ENCODE results near the gene ANKRD13D. TPM values are rescaled to one million over a fixed set of nuclear protein-coding genes. Genes with fewer than 3 reads are reported as not detected.

ANKRD13D gene
- total and polyA plus RNA-seq, 2 experiments from 2014 or later, result 20.3 to 30.8 TPM

GRCh38 chr11:67293090-67293489 is 4.0 kb downstream of the ANKRD13D start (continued):
- no peak for TF ChIP-seq POLR2AphosphoS5 (IDR thresholded peaks at IDR 0.05; ENCODE audit: low read depth)

DNA sequence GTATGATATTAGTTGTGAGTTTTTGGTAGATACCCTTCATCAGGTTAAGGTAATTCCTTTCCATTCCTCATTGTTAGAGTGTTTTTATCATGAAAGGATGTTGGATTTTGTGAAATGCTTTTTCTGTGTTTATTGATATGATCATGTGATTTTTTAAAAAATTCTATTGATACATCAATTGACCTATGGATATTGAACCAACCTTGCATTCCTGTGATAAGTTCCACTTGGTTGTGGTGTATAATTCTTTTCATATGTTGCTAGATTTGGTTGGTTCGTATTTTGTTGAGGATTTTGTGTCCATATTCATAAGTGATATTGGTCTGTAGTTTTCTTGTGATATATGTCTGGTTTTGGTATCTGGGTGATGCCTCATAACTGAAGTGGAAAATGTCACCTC is 6.7 kb downstream of the ANKRD13D start:
- Mint-ChIP-seq H3K27ac (no peak overlapping the region), H3K9me3 (peaks cover 14% of the 10 kb centered on the region), H3K36me3 (ENCODE audit: low read depth) (peaks cover 47% of the 10 kb centered on the region), H3K4me1 (no peaks in the 10 kb centered on the region), H3K4me3 (no peak overlapping the region), H3K27me3 (ENCODE audit: insufficient read depth, low read depth, poor library complexity) (peaks cover 4% of the 10 kb centered on the region)
- Histone ChIP-seq H3K36me3 (ENCODE audit: insufficient read depth) (peaks cover 8% of the 10 kb centered on the region; the same call in 1 of the 2 replicates), H4K20me1 (replicated peaks; ENCODE audit: insufficient read depth) (no peaks in the 10 kb centered on the region), H3K4me2 (no peak overlapping the region), H3K27ac (ENCODE audit: low read depth) (no peak overlapping the region), H3F3A (replicated peaks; ENCODE audit: low read depth) (no peaks in the 10 kb centered on the region), H3K27me3 (ENCODE audit: insufficient read depth) (no peaks in the 10 kb centered on the region), H2AFZ (no peak overlapping the region), H3K79me2 (replicated peaks; ENCODE audit: insufficient read depth) (no peaks in the 10 kb centered on the region), H3K4me1 (ENCODE audit: insufficient read depth) (no peaks in the 10 kb centered on the region), H3K9me2 (ENCODE audit: insufficient read depth) (no peaks in the 10 kb centered on the region), H3K4me3 (no peak overlapping the region)
- ATAC-seq, result no peak
- TF ChIP-seq EZH2phosphoT487 (IDR thresholded peaks at IDR 0.05; ENCODE audit: unreplicated experiment) (no peak), NANOG (IDR thresholded peaks at IDR 0.05; ENCODE audit: borderline replicate concordance) (no peak), ZNF114 (CRISPR knock-in tag; IDR thresholded peaks at IDR 0.05) (no peak), CTCF (conservative IDR thresholded peaks at IDR 0.05; ENCODE audit: low read depth in 2 of 2) (no peak), CREB1 (CRISPR knock-in tag; IDR thresholded peaks at IDR 0.05; ENCODE audit: low read depth) (no peak), ZNF331 (CRISPR knock-in tag; IDR thresholded peaks at IDR 0.05; ENCODE audit: low read depth) (no peak), JUNB (IDR thresholded peaks at IDR 0.05; ENCODE audit: unreplicated experiment) (no peak), STAT1 (IDR thresholded peaks at IDR 0.05; ENCODE audit: unreplicated experiment) (no peak)
- TF ChIP-seq, protein P1, sequence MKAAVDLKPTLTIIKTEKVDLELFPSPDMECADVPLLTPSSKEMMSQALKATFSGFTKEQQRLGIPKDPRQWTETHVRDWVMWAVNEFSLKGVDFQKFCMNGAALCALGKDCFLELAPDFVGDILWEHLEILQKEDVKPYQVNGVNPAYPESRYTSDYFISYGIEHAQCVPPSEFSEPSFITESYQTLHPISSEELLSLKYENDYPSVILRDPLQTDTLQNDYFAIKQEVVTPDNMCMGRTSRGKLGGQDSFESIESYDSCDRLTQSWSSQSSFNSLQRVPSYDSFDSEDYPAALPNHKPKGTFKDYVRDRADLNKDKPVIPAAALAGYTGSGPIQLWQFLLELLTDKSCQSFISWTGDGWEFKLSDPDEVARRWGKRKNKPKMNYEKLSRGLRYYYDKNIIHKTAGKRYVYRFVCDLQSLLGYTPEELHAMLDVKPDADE (IDR thresholded peaks at IDR 0.05), result no peak
- TF ChIP-seq, protein P2, sequence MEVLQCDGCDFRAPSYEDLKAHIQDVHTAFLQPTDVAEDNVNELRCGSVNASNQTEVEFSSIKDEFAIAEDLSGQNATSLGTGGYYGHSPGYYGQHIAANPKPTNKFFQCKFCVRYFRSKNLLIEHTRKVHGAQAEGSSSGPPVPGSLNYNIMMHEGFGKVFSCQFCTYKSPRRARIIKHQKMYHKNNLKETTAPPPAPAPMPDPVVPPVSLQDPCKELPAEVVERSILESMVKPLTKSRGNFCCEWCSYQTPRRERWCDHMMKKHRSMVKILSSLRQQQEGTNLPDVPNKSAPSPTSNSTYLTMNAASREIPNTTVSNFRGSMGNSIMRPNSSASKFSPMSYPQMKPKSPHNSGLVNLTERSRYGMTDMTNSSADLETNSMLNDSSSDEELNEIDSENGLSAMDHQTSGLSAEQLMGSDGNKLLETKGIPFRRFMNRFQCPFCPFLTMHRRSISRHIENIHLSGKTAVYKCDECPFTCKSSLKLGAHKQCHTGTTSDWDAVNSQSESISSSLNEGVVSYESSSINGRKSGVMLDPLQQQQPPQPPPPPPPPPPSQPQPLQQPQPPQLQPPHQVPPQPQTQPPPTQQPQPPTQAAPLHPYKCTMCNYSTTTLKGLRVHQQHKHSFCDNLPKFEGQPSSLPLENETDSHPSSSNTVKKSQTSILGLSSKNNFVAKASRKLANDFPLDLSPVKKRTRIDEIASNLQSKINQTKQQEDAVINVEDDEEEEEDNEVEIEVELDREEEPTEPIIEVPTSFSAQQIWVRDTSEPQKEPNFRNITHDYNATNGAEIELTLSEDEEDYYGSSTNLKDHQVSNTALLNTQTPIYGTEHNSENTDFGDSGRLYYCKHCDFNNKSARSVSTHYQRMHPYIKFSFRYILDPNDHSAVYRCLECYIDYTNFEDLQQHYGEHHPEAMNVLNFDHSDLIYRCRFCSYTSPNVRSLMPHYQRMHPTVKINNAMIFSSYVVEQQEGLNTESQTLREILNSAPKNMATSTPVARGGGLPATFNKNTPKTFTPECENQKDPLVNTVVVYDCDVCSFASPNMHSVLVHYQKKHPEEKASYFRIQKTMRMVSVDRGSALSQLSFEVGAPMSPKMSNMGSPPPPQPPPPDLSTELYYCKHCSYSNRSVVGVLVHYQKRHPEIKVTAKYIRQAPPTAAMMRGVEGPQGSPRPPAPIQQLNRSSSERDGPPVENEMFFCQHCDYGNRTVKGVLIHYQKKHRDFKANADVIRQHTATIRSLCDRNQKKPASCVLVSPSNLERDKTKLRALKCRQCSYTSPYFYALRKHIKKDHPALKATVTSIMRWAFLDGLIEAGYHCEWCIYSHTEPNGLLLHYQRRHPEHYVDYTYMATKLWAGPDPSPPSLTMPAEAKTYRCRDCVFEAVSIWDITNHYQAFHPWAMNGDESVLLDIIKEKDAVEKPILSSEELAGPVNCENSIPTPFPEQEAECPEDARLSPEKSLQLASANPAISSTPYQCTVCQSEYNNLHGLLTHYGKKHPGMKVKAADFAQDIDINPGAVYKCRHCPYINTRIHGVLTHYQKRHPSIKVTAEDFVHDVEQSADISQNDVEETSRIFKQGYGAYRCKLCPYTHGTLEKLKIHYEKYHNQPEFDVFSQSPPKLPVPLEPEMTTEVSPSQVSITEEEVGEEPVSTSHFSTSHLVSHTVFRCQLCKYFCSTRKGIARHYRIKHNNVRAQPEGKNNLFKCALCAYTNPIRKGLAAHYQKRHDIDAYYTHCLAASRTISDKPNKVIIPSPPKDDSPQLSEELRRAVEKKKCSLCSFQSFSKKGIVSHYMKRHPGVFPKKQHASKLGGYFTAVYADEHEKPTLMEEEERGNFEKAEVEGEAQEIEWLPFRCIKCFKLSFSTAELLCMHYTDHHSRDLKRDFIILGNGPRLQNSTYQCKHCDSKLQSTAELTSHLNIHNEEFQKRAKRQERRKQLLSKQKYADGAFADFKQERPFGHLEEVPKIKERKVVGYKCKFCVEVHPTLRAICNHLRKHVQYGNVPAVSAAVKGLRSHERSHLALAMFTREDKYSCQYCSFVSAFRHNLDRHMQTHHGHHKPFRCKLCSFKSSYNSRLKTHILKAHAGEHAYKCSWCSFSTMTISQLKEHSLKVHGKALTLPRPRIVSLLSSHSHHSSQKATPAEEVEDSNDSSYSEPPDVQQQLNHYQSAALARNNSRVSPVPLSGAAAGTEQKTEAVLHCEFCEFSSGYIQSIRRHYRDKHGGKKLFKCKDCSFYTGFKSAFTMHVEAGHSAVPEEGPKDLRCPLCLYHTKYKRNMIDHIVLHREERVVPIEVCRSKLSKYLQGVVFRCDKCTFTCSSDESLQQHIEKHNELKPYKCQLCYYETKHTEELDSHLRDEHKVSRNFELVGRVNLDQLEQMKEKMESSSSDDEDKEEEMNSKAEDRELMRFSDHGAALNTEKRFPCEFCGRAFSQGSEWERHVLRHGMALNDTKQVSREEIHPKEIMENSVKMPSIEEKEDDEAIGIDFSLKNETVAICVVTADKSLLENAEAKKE (CRISPR knock-in tag; IDR thresholded peaks at IDR 0.05), result no peak
- TF ChIP-seq, protein P3, sequence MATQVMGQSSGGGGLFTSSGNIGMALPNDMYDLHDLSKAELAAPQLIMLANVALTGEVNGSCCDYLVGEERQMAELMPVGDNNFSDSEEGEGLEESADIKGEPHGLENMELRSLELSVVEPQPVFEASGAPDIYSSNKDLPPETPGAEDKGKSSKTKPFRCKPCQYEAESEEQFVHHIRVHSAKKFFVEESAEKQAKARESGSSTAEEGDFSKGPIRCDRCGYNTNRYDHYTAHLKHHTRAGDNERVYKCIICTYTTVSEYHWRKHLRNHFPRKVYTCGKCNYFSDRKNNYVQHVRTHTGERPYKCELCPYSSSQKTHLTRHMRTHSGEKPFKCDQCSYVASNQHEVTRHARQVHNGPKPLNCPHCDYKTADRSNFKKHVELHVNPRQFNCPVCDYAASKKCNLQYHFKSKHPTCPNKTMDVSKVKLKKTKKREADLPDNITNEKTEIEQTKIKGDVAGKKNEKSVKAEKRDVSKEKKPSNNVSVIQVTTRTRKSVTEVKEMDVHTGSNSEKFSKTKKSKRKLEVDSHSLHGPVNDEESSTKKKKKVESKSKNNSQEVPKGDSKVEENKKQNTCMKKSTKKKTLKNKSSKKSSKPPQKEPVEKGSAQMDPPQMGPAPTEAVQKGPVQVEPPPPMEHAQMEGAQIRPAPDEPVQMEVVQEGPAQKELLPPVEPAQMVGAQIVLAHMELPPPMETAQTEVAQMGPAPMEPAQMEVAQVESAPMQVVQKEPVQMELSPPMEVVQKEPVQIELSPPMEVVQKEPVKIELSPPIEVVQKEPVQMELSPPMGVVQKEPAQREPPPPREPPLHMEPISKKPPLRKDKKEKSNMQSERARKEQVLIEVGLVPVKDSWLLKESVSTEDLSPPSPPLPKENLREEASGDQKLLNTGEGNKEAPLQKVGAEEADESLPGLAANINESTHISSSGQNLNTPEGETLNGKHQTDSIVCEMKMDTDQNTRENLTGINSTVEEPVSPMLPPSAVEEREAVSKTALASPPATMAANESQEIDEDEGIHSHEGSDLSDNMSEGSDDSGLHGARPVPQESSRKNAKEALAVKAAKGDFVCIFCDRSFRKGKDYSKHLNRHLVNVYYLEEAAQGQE (IDR thresholded peaks at IDR 0.05; ENCODE audit: unreplicated experiment), result no peak
- no peak for DNase-seq (ENCODE audit: low spot score)
